Smooth muscle cell (in vitro differentiated cells): Measurements from ENCODE around the gene NR2F2. TPM values are rescaled to one million over a fixed set of nuclear protein-coding genes. Genes with fewer than 3 reads are reported as not detected.

Experiments used
- DNase-seq: peaks from one replicate; lab custom pipeline; 2025; ENCODE audit not compliant: unreplicated experiment; lab: John Stamatoyannopoulos, UW
- H2AFZ ChIP-seq: fragments of 200-600 bp; sonication (generic); 2 replicates; pipeline ENCODE4 v1.6.0; 2016; ENCODE audit warnings: antibody characterized with exemption, low read depth, mild to moderate bottlenecking
- H3F3A ChIP-seq: fragments of 200-600 bp; sonication (generic); 2 replicates; pipeline ENCODE4 v1.6.0; 2017; ENCODE audit warnings: antibody characterized with exemption, low read depth
- H3K27ac ChIP-seq: fragments of 200-600 bp; sonication (generic); 2 replicates; pipeline ENCODE4 v1.5.1; 2016; ENCODE audit warnings: low read depth, mild to moderate bottlenecking
- H3K27me3 ChIP-seq: fragments of 200-600 bp; sonication (generic); 2 replicates; pipeline ENCODE4 v1.6.1; 2016; ENCODE audit warnings: low read depth, mild to moderate bottlenecking
- H3K36me3 ChIP-seq: fragments of 200-600 bp; sonication (generic); 2 replicates; pipeline ENCODE4 v1.5.1; 2016; ENCODE audit warnings: low read depth
- H3K4me1 ChIP-seq: fragments of 200-600 bp; sonication (generic); 2 replicates; pipeline ENCODE4 v1.5.1; 2016; ENCODE audit warnings: low read depth
- H3K4me2 ChIP-seq: fragments of 200-600 bp; sonication (generic); 2 replicates; pipeline ENCODE4 v1.6.0; 2016; ENCODE audit warnings: mild to moderate bottlenecking
- H3K4me3 ChIP-seq: fragments of 200-600 bp; sonication (generic); 2 replicates; pipeline ENCODE4 v1.5.1; 2016; ENCODE audit warnings: mild to moderate bottlenecking
- H3K79me2 ChIP-seq: fragments of 200-600 bp; sonication (generic); 2 replicates; pipeline ENCODE4 v1.6.0; 2016; ENCODE audit warnings: low read depth, mild to moderate bottlenecking
- H3K9ac ChIP-seq: fragments of 200-600 bp; sonication (generic); 2 replicates; pipeline ENCODE4 v1.6.0; 2016; ENCODE audit warnings: low read depth
- H3K9me3 ChIP-seq: fragments of 200-600 bp; sonication (generic); replicated peaks from 2 replicates; pipeline ENCODE4 v1.5.1; 2016; ENCODE audit warnings: low read depth
- H4K20me1 ChIP-seq: fragments of 200-600 bp; sonication (generic); 2 replicates; pipeline ENCODE4 v1.6.0; 2016; ENCODE audit warnings: low read depth
- WGBS: methylation state at CpG from one replicate; pipeline ENCODE4 v1.1.7; 2016; ENCODE audit warnings: low lambda C conversion rate; 5-methylcytosine and 5-hydroxymethylcytosine counted together
- polyA plus RNA-seq: library from polyadenylated mRNA; unstranded; fragments of >200 nt; fragmentation: Nextera tagmentation; extraction: Ambion mirVana; gene quantifications from 2 replicates; pipeline ENCODE4 v1.2.1, GENCODE V29; 2016
- total RNA-seq: library from RNA; depleted of rRNA; stranded (reverse); fragments of >200 nt; gene quantifications from 2 replicates; pipeline ENCODE4 v1.2.3, GENCODE V29; 2014
- TF ChIP-seq, protein P1 (sequence below): fragments of 200-600 bp; sonication (generic); IDR thresholded peaks from 2 replicates; pipeline ENCODE4 v1.5.1; 2017; ENCODE audit warnings: borderline replicate concordance, mild to moderate bottlenecking, antibody characterized with exemption; ENCODE audit not compliant: insufficient read depth, poor library complexity, severe bottlenecking

NR2F2 gene
- total and polyA plus RNA-seq, 2 experiments from 2014 or later, result 4.7 to 9.8 TPM

DNA sequence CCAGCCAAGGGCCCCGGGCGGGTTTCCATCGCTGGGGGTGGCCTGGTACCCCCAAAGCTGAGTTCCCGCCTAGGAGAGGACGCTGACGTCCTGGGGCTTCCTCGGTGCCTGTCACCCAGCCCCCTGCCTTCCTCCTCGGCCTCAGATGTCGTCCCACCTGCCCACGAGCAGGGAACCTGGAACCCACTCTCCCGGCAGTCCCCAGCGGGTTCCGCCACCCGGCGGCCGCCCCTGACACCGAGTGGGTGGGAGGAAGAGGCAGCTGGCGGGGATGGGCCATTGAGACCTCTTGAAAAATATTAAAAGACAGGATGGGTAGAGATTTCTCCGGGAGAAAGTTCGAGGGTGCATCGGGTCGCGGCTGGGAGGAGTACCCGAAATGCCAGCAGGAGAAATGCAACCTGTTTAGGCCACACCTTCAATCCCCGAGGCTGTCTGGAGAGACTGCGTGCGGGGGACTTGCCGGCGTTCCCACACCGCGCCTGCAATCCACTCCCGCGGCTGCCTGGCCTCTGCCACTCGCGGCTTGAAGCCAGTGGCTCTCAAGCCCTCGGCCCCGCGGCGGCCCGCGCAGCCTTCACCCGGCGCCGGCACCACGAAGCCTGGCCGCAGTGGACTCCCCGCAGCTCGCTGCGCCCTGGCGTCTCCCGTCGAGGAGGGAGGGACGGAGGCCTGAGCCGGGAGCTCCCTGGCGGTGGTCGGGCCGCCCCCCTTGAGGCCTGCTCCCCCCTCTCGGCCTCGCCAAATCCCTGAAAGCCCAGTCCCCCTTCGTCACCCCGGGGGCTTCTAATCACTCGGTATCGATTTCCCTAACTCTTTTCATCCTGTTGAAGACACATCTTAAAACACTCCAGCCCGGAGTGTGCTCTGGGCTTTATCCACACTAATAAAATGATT is 8.6 kb upstream of the NR2F2 start:
- Histone ChIP-seq H2AFZ (no peak overlapping the region), H3K36me3 (no peaks in the 10 kb centered on the region), H3K9me3 (no peaks in the 10 kb centered on the region), H3K4me2 (peak overlapping the region; percentile 82), H3K27ac (no peak overlapping the region), H3K9ac (no peak overlapping the region), H3K4me1 (peaks cover 31% of the 10 kb centered on the region), H3K27me3 (peaks cover 94% of the 10 kb centered on the region), H3F3A (peaks cover 1% of the 10 kb centered on the region), H3K4me3 (peak overlapping the region; percentile 46), H3K79me2 (no peaks in the 10 kb centered on the region), H4K20me1 (no peaks in the 10 kb centered on the region)
- TF ChIP-seq, protein P1, sequence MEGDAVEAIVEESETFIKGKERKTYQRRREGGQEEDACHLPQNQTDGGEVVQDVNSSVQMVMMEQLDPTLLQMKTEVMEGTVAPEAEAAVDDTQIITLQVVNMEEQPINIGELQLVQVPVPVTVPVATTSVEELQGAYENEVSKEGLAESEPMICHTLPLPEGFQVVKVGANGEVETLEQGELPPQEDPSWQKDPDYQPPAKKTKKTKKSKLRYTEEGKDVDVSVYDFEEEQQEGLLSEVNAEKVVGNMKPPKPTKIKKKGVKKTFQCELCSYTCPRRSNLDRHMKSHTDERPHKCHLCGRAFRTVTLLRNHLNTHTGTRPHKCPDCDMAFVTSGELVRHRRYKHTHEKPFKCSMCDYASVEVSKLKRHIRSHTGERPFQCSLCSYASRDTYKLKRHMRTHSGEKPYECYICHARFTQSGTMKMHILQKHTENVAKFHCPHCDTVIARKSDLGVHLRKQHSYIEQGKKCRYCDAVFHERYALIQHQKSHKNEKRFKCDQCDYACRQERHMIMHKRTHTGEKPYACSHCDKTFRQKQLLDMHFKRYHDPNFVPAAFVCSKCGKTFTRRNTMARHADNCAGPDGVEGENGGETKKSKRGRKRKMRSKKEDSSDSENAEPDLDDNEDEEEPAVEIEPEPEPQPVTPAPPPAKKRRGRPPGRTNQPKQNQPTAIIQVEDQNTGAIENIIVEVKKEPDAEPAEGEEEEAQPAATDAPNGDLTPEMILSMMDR, result no peak
- 2% methylated on average over 61 of the region's 64 CpGs for WGBS
- DNase-seq, result no peak

DNA sequence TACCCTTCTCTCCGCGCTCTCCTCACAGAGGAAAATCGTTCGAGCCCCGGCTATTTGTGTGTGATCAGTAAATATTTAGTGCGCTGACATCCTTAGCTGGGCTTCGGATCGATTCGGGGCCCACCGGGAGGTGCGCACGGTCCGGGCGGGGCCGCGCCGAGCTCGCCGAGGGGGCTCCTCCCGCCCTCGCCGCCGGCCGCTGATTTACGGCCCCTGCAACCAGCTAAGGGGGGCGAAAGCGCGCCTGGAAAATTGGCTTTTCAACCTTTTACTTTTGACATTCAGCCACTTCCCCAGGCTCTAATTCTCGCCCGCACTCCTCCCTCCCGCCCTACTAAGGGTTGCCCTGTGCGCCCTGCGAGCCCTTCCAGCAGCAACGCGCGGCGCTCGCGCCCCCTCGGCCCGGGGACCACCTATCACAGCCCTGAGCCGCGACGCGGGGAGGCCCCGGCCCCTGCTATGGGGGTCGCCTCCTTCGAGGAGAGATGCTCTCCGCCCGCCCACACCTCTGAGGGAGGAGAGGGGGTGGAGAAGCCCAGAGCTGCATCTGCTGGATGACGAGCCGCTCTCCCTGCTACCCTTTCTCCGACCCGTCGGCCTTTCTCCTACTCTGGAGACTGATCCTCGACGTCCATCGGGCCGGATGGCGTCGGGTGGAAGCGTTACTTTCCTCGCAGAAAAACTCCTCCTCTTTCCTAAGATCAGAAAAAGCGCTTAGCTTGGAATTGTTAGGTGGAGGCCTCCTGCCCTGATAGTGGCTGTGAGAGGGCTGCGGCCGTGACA is 7.8 kb upstream of the NR2F2 start:
- H3K4me3 ChIP-seq, result peak overlapping the region; percentile 46
- peaks cover 87% of the 10 kb centered on the region for H3K27me3 ChIP-seq
- H3F3A ChIP-seq, result peaks cover 4% of the 10 kb centered on the region
- TF ChIP-seq, protein P1, result no peak
- H3K79me2 ChIP-seq, result no peaks in the 10 kb centered on the region
- H2AFZ ChIP-seq, result no peak overlapping the region
- peaks cover 34% of the 10 kb centered on the region for H3K4me1 ChIP-seq
- H3K27ac ChIP-seq, result no peak overlapping the region
- WGBS, result 5% methylated on average over 65 of the region's 66 CpGs
- no peak for DNase-seq
- no peaks in the 10 kb centered on the region for H4K20me1 ChIP-seq
- peak overlapping the region; percentile 82 for H3K4me2 ChIP-seq
- H3K9ac ChIP-seq, result no peak overlapping the region
- no peaks in the 10 kb centered on the region for H3K9me3 ChIP-seq
- H3K36me3 ChIP-seq, result no peaks in the 10 kb centered on the region

DNA sequence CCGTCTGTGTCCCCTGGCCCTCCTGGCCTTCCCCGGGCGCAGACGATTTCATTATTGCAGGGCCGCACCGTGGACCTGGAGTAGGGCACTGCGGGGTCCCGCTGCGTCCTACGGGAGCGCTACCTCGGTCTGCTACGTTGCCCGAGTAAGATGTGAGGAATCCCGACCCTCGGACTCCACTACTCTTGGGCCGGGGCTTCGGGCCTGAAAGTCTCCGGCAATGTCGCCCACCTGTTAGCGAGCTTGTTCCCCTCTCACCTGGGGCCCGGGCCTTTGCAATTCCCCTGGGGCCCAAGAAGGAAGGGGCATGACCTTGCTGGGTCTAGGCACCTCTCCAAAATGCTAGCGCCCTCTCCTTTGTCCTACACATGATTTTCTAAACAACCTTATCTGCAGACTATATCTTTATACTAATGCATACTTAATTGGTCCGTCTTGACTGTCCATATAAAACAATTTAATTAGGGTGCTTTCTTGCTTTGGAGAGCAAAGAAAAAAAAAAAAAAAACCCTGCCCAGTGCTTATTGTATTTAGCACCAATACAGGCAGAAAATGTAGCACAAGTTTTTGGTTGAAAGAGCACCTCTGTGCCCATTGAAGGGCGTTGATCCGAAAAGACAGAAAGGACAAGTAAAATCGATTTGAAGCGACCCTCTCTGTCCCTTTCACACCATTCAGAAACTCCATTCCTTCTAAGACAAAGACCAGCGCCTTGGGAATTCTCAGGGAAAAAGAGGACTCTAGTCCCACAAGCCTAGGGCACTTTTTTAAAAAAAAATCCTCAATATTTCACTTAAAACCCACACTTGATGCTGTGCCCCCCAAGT is 7.0 kb upstream of the NR2F2 start:
- H3K27me3 ChIP-seq, result peaks cover 87% of the 10 kb centered on the region
- H3K4me3 ChIP-seq, result no peak overlapping the region
- H4K20me1 ChIP-seq, result no peaks in the 10 kb centered on the region
- H3K9me3 ChIP-seq, result no peaks in the 10 kb centered on the region
- H3K36me3 ChIP-seq, result no peaks in the 10 kb centered on the region
- no peaks in the 10 kb centered on the region for H3K79me2 ChIP-seq
- H2AFZ ChIP-seq, result no peak overlapping the region
- peaks cover 4% of the 10 kb centered on the region for H3F3A ChIP-seq
- TF ChIP-seq, protein P1, result no peak
- DNase-seq, result no peak
- H3K27ac ChIP-seq, result no peak overlapping the region
- H3K9ac ChIP-seq, result no peak overlapping the region
- no peak overlapping the region for H3K4me2 ChIP-seq
- 14% methylated on average over 28 of the region's 29 CpGs for WGBS
- H3K4me1 ChIP-seq, result peaks cover 36% of the 10 kb centered on the region
